ENCODE data around the gene NAALADL2.

The NAALADL2 gene

DNA sequence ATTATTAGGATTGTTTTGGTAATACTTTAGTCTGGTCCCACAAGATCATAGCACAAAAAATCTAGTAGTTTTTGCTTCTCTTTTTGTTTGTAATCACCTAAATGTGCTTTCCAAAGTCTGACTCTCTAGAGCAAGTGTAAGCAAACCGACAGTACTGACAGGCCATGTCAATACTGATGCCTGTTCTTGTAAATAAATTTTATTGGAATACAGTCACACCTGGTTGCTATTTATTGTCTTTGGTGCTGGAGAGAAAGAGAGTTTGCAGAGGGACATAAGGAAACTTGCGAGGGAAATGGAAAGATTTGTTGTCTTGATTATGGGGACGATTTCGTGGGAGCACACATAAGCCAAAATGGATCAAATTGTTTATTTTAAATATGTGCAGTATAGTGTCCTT lies 77.5 kb downstream of the NAALADL2 start:
- no peak overlapping the region for H3K9ac ChIP-seq (ENCODE audit: low read length)
- no peak overlapping the region for H2AFZ ChIP-seq (ENCODE audit: low read depth, low read length, severe bottlenecking)
- no peak overlapping the region for H3K27ac ChIP-seq (ENCODE audit: low read depth, low read length)
- H4K20me1 ChIP-seq (ENCODE audit: low read depth, low read length) = no peaks in the 10 kb centered on the region
- no peaks in the 10 kb centered on the region for H3K79me2 ChIP-seq (ENCODE audit: insufficient read depth, low read length)
- TF ChIP-seq, protein P1, sequence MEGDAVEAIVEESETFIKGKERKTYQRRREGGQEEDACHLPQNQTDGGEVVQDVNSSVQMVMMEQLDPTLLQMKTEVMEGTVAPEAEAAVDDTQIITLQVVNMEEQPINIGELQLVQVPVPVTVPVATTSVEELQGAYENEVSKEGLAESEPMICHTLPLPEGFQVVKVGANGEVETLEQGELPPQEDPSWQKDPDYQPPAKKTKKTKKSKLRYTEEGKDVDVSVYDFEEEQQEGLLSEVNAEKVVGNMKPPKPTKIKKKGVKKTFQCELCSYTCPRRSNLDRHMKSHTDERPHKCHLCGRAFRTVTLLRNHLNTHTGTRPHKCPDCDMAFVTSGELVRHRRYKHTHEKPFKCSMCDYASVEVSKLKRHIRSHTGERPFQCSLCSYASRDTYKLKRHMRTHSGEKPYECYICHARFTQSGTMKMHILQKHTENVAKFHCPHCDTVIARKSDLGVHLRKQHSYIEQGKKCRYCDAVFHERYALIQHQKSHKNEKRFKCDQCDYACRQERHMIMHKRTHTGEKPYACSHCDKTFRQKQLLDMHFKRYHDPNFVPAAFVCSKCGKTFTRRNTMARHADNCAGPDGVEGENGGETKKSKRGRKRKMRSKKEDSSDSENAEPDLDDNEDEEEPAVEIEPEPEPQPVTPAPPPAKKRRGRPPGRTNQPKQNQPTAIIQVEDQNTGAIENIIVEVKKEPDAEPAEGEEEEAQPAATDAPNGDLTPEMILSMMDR (IDR thresholded peaks at IDR 0.05; ENCODE audit: insufficient read depth, low read length, poor library complexity, severe bottlenecking) = no peak
- no peak for TF ChIP-seq EZH2phosphoT487 (conservative IDR thresholded peaks at IDR 0.05; ENCODE audit: low read length)
- no peaks in the 10 kb centered on the region for H3K36me3 ChIP-seq (ENCODE audit: low read length)
- H3F3A ChIP-seq (ENCODE audit: insufficient read depth) = no peaks in the 10 kb centered on the region
- H3K9me2 ChIP-seq (replicated peaks; ENCODE audit: insufficient read depth, low read length) = no peaks in the 10 kb centered on the region
- no peak overlapping the region for H3K4me3 ChIP-seq (ENCODE audit: insufficient read depth, low read length, poor library complexity, severe bottlenecking)
- H3K4me2 ChIP-seq (ENCODE audit: low read depth, low read length, poor library complexity, severe bottlenecking) = no peak overlapping the region
- no peaks in the 10 kb centered on the region for H3K9me3 ChIP-seq (ENCODE audit: insufficient read depth, low read length)
- no peaks in the 10 kb centered on the region for H3K27me3 ChIP-seq (ENCODE audit: low read length)

DNA sequence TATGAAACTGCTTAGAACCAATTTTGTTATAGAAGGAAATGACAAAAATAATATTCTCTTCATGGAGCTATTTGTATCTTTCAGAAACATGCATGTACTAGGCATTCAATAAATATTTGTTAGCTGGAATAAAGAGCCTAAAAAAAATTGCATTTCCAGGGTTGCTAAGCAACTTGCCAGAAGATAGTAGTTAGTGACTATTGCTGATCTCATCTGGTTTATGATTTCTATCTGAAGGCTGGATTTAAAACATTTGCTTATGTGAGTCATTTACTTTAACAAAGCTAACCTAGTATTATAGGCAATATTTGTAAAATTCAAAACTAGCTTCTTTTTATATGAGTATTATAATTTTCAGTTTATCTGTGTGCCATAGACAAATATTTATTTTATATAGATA lies 78.3 kb downstream of the NAALADL2 start:
- Histone ChIP-seq H4K20me1 (ENCODE audit: low read depth, low read length) (no peaks in the 10 kb centered on the region), H3K79me2 (ENCODE audit: insufficient read depth, low read length) (no peaks in the 10 kb centered on the region), H3K9ac (ENCODE audit: low read length) (no peak overlapping the region), H3K9me3 (ENCODE audit: insufficient read depth, low read length) (no peaks in the 10 kb centered on the region), H3K4me3 (ENCODE audit: insufficient read depth, low read length, poor library complexity, severe bottlenecking) (no peak overlapping the region), H3K27me3 (ENCODE audit: low read length) (no peaks in the 10 kb centered on the region), H3F3A (ENCODE audit: insufficient read depth) (no peaks in the 10 kb centered on the region), H3K36me3 (ENCODE audit: low read length) (no peaks in the 10 kb centered on the region), H2AFZ (ENCODE audit: low read depth, low read length, severe bottlenecking) (no peak overlapping the region), H3K9me2 (replicated peaks; ENCODE audit: insufficient read depth, low read length) (no peaks in the 10 kb centered on the region), H3K4me2 (ENCODE audit: low read depth, low read length, poor library complexity, severe bottlenecking) (no peak overlapping the region), H3K27ac (ENCODE audit: low read depth, low read length) (no peak overlapping the region)
- TF ChIP-seq EZH2phosphoT487 (conservative IDR thresholded peaks at IDR 0.05; ENCODE audit: low read length) = no peak
- TF ChIP-seq, protein P1 (IDR thresholded peaks at IDR 0.05; ENCODE audit: insufficient read depth, low read length, poor library complexity, severe bottlenecking) = no peak

DNA sequence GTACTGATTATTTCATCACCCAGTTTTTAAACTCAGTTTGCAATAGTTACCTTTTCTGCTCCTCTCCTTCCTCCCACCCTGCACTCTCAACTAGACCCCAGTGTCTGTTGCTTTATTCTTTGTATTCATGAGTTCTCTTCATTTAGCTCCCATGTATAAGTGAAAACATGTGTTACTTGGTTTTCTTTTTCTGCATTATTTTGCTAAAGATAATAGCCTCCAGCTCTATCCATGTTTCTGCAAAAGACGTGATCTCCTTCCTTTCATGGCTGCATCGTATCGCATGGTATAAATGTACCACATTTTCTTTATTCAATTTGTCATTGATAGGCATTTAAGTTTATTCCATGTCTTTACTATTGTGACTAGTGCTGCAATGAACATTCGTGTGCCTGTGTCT lies 79.0 kb downstream of the NAALADL2 start:
- no peaks in the 10 kb centered on the region for H3K79me2 ChIP-seq (ENCODE audit: insufficient read depth, low read length)
- no peaks in the 10 kb centered on the region for H3K36me3 ChIP-seq (ENCODE audit: low read length)
- TF ChIP-seq, protein P1 (IDR thresholded peaks at IDR 0.05; ENCODE audit: insufficient read depth, low read length, poor library complexity, severe bottlenecking) = no peak
- TF ChIP-seq EZH2phosphoT487 (conservative IDR thresholded peaks at IDR 0.05; ENCODE audit: low read length) = no peak
- H3K27me3 ChIP-seq (ENCODE audit: low read length) = no peaks in the 10 kb centered on the region
- no peaks in the 10 kb centered on the region for H3F3A ChIP-seq (ENCODE audit: insufficient read depth)
- no peaks in the 10 kb centered on the region for H3K9me2 ChIP-seq (replicated peaks; ENCODE audit: insufficient read depth, low read length)
- no peak overlapping the region for H3K9ac ChIP-seq (ENCODE audit: low read length)
- no peaks in the 10 kb centered on the region for H3K9me3 ChIP-seq (ENCODE audit: insufficient read depth, low read length)
- no peaks in the 10 kb centered on the region for H4K20me1 ChIP-seq (ENCODE audit: low read depth, low read length)
- H3K27ac ChIP-seq (ENCODE audit: low read depth, low read length) = no peak overlapping the region
- no peak overlapping the region for H3K4me3 ChIP-seq (ENCODE audit: insufficient read depth, low read length, poor library complexity, severe bottlenecking)
- no peak overlapping the region for H2AFZ ChIP-seq (ENCODE audit: low read depth, low read length, severe bottlenecking)
- no peak overlapping the region for H3K4me2 ChIP-seq (ENCODE audit: low read depth, low read length, poor library complexity, severe bottlenecking)
